PC-9 (cell line): ENCODE measurements around the gene AKAP3.

Experiments used
- EZH2 ChIP-seq: fragments of 200-600 bp; sonication (generic); IDR thresholded peaks from 2 replicates; pipeline ENCODE4 v1.8.0; 2017; ENCODE audit warnings: antibody characterized with exemption, low read depth
- TF ChIP-seq, protein P1 (sequence below): fragments of 200-600 bp; sonication (generic); conservative IDR thresholded peaks from 2 replicates; pipeline ENCODE4 v1.6.1; 2017; ENCODE audit warnings: mixed run types, antibody characterized with exemption, mild to moderate bottlenecking, moderate library complexity

- TF ChIP-seq, protein P1, sequence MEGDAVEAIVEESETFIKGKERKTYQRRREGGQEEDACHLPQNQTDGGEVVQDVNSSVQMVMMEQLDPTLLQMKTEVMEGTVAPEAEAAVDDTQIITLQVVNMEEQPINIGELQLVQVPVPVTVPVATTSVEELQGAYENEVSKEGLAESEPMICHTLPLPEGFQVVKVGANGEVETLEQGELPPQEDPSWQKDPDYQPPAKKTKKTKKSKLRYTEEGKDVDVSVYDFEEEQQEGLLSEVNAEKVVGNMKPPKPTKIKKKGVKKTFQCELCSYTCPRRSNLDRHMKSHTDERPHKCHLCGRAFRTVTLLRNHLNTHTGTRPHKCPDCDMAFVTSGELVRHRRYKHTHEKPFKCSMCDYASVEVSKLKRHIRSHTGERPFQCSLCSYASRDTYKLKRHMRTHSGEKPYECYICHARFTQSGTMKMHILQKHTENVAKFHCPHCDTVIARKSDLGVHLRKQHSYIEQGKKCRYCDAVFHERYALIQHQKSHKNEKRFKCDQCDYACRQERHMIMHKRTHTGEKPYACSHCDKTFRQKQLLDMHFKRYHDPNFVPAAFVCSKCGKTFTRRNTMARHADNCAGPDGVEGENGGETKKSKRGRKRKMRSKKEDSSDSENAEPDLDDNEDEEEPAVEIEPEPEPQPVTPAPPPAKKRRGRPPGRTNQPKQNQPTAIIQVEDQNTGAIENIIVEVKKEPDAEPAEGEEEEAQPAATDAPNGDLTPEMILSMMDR = peak; percentile 27; the same call in 1 of the 2 replicates
- TF ChIP-seq EZH2 = no peak
Measured at GRCh38 chr12:4579305-4580102, 69.3 kb downstream of the AKAP3 start.
